ENCODE data around the gene BRWD1.

- TF ChIP-seq CTCF (IDR thresholded peaks at IDR 0.05), result no peak
- no peak for TF ChIP-seq POLR2AphosphoS5 (IDR thresholded peaks at IDR 0.05)
These were observed 117.1 kb downstream of the BRWD1 start for GRCh38 chr21:39196310-39196709.
